Measurements from ENCODE around the gene SIGLEC8.

SIGLEC8 gene

DNA sequence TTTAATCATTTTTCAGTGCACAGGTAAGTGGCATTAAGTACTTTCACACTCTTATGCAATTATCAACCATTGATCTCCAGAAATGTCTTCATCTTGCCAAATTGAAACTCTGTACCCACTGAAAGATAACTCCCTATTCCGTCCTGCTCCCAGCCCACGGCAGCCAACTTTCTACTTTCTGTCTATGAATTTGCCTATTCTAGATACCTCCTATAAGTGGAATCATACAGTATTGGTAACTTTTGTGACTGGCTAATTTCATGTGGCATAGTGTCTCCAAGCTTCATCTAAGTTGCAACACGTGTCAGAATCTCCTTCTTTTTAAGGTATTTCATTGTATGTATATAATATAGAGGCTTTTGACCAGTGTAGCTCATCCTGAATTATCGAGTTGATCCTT is 14.4 kb upstream of the SIGLEC8 start:
- Histone ChIP-seq H3K36me3 (ENCODE audit: control insufficient read depth, insufficient read depth, low read length) (no peaks in the 10 kb centered on the region), H3K4me3 (replicated peaks; ENCODE audit: low read depth, low read length) (no peak overlapping the region), H3K27me3 (replicated peaks; ENCODE audit: control insufficient read depth, insufficient read depth, low read length) (peaks cover 1% of the 10 kb centered on the region; the same call in 1 of the 2 replicates)
- TF ChIP-seq, protein P1, sequence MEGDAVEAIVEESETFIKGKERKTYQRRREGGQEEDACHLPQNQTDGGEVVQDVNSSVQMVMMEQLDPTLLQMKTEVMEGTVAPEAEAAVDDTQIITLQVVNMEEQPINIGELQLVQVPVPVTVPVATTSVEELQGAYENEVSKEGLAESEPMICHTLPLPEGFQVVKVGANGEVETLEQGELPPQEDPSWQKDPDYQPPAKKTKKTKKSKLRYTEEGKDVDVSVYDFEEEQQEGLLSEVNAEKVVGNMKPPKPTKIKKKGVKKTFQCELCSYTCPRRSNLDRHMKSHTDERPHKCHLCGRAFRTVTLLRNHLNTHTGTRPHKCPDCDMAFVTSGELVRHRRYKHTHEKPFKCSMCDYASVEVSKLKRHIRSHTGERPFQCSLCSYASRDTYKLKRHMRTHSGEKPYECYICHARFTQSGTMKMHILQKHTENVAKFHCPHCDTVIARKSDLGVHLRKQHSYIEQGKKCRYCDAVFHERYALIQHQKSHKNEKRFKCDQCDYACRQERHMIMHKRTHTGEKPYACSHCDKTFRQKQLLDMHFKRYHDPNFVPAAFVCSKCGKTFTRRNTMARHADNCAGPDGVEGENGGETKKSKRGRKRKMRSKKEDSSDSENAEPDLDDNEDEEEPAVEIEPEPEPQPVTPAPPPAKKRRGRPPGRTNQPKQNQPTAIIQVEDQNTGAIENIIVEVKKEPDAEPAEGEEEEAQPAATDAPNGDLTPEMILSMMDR (IDR thresholded peaks at IDR 0.05; ENCODE audit: insufficient read depth, low read length, poor library complexity, severe bottlenecking), result no peak
- DNase-seq (ENCODE audit: extremely low read depth, insufficient read length), result no peak

DNA sequence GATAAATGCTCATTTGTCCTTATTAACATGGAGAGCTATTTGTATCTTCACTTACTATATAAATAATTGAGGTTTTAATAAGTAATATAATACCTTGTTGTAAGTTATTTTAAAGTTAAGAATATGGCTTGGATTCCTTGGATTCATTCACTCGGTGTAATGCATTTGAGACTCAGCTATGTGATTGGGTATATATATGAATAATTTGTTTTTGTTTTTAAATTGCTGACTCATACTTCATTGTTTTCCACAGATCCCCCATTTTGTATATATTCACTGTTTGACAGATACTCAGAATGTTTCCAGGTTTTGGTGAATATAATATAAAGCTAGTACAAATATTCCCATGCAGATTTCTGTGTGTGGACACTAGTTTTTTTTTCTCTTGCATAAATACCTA is 13.3 kb upstream of the SIGLEC8 start:
- no peak for DNase-seq (ENCODE audit: extremely low read depth, insufficient read length)
- Histone ChIP-seq H3K36me3 (ENCODE audit: control insufficient read depth, insufficient read depth, low read length) (no peaks in the 10 kb centered on the region), H3K4me3 (replicated peaks; ENCODE audit: low read depth, low read length) (no peak overlapping the region), H3K27me3 (replicated peaks; ENCODE audit: control insufficient read depth, insufficient read depth, low read length) (peaks cover 1% of the 10 kb centered on the region; the same call in 1 of the 2 replicates)
- TF ChIP-seq, protein P1 (IDR thresholded peaks at IDR 0.05; ENCODE audit: insufficient read depth, low read length, poor library complexity, severe bottlenecking), result no peak

GRCh38 chr19:51470966-51471365 is 12.7 kb upstream of the SIGLEC8 start:
- TF ChIP-seq, protein P1 (IDR thresholded peaks at IDR 0.05; ENCODE audit: insufficient read depth, low read length, poor library complexity, severe bottlenecking), result no peak
- H3K27me3 ChIP-seq (replicated peaks; ENCODE audit: control insufficient read depth, insufficient read depth, low read length), result peaks cover 1% of the 10 kb centered on the region; the same call in 1 of the 2 replicates
- no peak overlapping the region for H3K4me3 ChIP-seq (replicated peaks; ENCODE audit: low read depth, low read length)
- H3K36me3 ChIP-seq (ENCODE audit: control insufficient read depth, insufficient read depth, low read length), result no peaks in the 10 kb centered on the region
- DNase-seq (ENCODE audit: extremely low read depth, insufficient read length), result no peak

- Histone ChIP-seq H3K36me3 (ENCODE audit: control insufficient read depth, insufficient read depth, low read length) (no peaks in the 10 kb centered on the region), H3K4me3 (replicated peaks; ENCODE audit: low read depth, low read length) (no peak overlapping the region), H3K27me3 (replicated peaks; ENCODE audit: control insufficient read depth, insufficient read depth, low read length) (peaks cover 1% of the 10 kb centered on the region; the same call in 1 of the 2 replicates)
- TF ChIP-seq, protein P1 (IDR thresholded peaks at IDR 0.05; ENCODE audit: insufficient read depth, low read length, poor library complexity, severe bottlenecking), result no peak
- DNase-seq (ENCODE audit: extremely low read depth, insufficient read length), result no peak
Measured at GRCh38 chr19:51469629-51470028, 11.4 kb upstream of the SIGLEC8 start.

GRCh38 chr19:51469162-51469561 is 10.9 kb upstream of the SIGLEC8 start:
- no peak for DNase-seq (ENCODE audit: extremely low read depth, insufficient read length)
- peaks cover 1% of the 10 kb centered on the region; the same call in 1 of the 2 replicates for H3K27me3 ChIP-seq (replicated peaks; ENCODE audit: control insufficient read depth, insufficient read depth, low read length)

More at GRCh38 chr19:51469162-51469561, 10.9 kb upstream of the SIGLEC8 start:
- Histone ChIP-seq H3K4me3 (replicated peaks; ENCODE audit: low read depth, low read length) (no peak overlapping the region), H3K36me3 (ENCODE audit: control insufficient read depth, insufficient read depth, low read length) (no peaks in the 10 kb centered on the region)
- TF ChIP-seq, protein P1 (IDR thresholded peaks at IDR 0.05; ENCODE audit: insufficient read depth, low read length, poor library complexity, severe bottlenecking), result no peak
